Breast epithelium (tissue), 4 donors: Measurements from ENCODE around the gene ATL1. TPM values are rescaled to one million over a fixed set of nuclear protein-coding genes. Genes with fewer than 3 reads are reported as not detected.

Experiments used
- DNase-seq, 2 donors: peaks; one replicate each; pipeline ENCODE4 v3.0.0-alpha.2; 2019; ENCODE audit warnings: low spot score in 2 of 2
- H3K27ac ChIP-seq, 2 donors: fragments of 200-600 bp; sonication (generic) in 1 of 2; one replicate each; pipeline ENCODE4 v1.5.1; 2016 to 2019; ENCODE audit warnings: mild to moderate bottlenecking in 1 of 2
- H3K27me3 ChIP-seq, 2 donors: fragments of 200-600 bp; sonication (generic) in 1 of 2; one replicate each; pipeline versions ENCODE4 v1.5.1 to v1.6.0; 2017 to 2019; ENCODE audit warnings: control low read depth in 1 of 2, mild to moderate bottlenecking in 1 of 2
- H3K36me3 ChIP-seq: fragments of 200-600 bp; one replicate; pipeline ENCODE4 v1.5.1; 2019
- H3K4me1 ChIP-seq, 2 donors: fragments of 200-600 bp; sonication (generic); one replicate each; pipeline ENCODE4 v1.5.1; 2016 to 2019; ENCODE audit warnings: control low read depth in 1 of 2
- H3K4me3 ChIP-seq, 3 donors: fragments of 200-600 bp; sonication (generic); 1 replicate in 2 of 3; 2 replicates in 1 of 3; pipeline ENCODE4 v1.5.1; 2016 to 2019; ENCODE audit warnings: mild to moderate bottlenecking in 3 of 3, moderate library complexity in 2 of 3
- H3K9me3 ChIP-seq, 2 donors: fragments of 200-600 bp; sonication (generic) in 1 of 2; one replicate each; pipeline ENCODE4 v1.5.1; 2016 to 2019; ENCODE audit warnings: control low read depth in 1 of 2
- CTCF ChIP-seq, 3 donors: fragments of 450-650 bp; IDR thresholded peaks; one replicate each; pipeline ENCODE4 v1.5.1; 2016 to 2017; ENCODE audit warnings: antibody characterized with exemption in 3 of 3, mild to moderate bottlenecking in 3 of 3, moderate library complexity in 3 of 3
- POLR2A ChIP-seq: fragments of 450-650 bp; IDR thresholded peaks from one replicate; pipeline ENCODE4 v1.6.1; 2016; ENCODE audit warnings: antibody characterized with exemption, mild to moderate bottlenecking, moderate library complexity
- POLR2AphosphoS5 ChIP-seq, 3 donors: sonication (generic); formaldehyde crosslinking; IDR thresholded peaks; one replicate each; pipeline ENCODE4 v1.6.1; 2017; ENCODE audit warnings: antibody characterized with exemption in 3 of 3
- intact Hi-C: fragments of 100-400 bp; cut with DNase I; formaldehyde crosslinking; loops from one replicate; pipeline ENCODE4 v1.15.1; 2023; ENCODE audit warnings: low total_unique reads
- total RNA-seq, 3 donors: library from RNA; depleted of rRNA; stranded (reverse); fragments of >200 nt; gene quantifications; one replicate each; pipeline ENCODE4 v1.1.0, GENCODE V29; 2016

The ATL1 gene
- total RNA-seq, 3 donors from 2014 or later = 10.4 to 23.7 (median 22.0) TPM

- Histone ChIP-seq H3K27me3 (no peaks in the 10 kb centered on the region), H3K4me1 (peaks cover 0 to 13% of the 10 kb centered on the region in 2 donors), H3K36me3 (no peaks in the 10 kb centered on the region), H3K4me3 (peak overlapping the region in 1 of 3 donors; percentile 1), H3K9me3 (no peaks in the 10 kb centered on the region), H3K27ac (peak overlapping the region; percentile 78 to 90)
- no peak for DNase-seq
- TF ChIP-seq POLR2A = no peak
- TF ChIP-seq POLR2AphosphoS5 (IDR thresholded peaks at IDR 0.05) = no peak
- no peak for TF ChIP-seq CTCF (IDR thresholded peaks at IDR 0.05)
- intact Hi-C loops = no loop called here
Observed at GRCh38 chr14:50678163-50678562, 118.2 kb downstream of the ATL1 start.

GRCh38 chr14:50679674-50680073 lies 119.7 kb downstream of the ATL1 start:
- H3K36me3 ChIP-seq = no peaks in the 10 kb centered on the region
- H3K4me3 ChIP-seq = no peak overlapping the region
- H3K27ac ChIP-seq = no peak overlapping the region
- peaks cover 0 to 13% of the 10 kb centered on the region in 2 donors for H3K4me1 ChIP-seq
- no peak for DNase-seq
- no peak for TF ChIP-seq POLR2AphosphoS5 (IDR thresholded peaks at IDR 0.05)
- no peaks in the 10 kb centered on the region for H3K27me3 ChIP-seq
- intact Hi-C loops = no loop called here
- no peaks in the 10 kb centered on the region for H3K9me3 ChIP-seq

Other genes with a start within 250 kb of the ATL1 start
- gene L2HGDH, start 247.9 kb upstream of the ATL1 start, total RNA-seq = 1 to 10 TPM; 3.8 to 6.9 (median 6.3) TPM
- 10 to 100 TPM; 19.7 to 30.7 (median 20.3) TPM for gene DMAC2L, start 247.8 kb upstream of the ATL1 start, total RNA-seq
- gene CDKL1, start 163.3 kb upstream of the ATL1 start, total RNA-seq = 10 to 100 TPM in 2 of 3 donors, 1 to 10 TPM in 1; 9.2 to 23.4 (median 10.5) TPM
- 100 to 1,000 TPM; 108 to 165 (median 119) TPM for gene MAP4K5, start 27.6 kb upstream of the ATL1 start, total RNA-seq
- gene SAV1, start 108.2 kb downstream of the ATL1 start, total RNA-seq = 10 to 100 TPM; 56.0 to 77.0 (median 76.0) TPM